AG10803 (cell line): ENCODE measurements around the gene HIRA.

ENCODE experiments used
- DNase-seq: peaks from one replicate; pipeline ENCODE4 v3.0.0; 2010; ENCODE audit warnings: low read depth
- H3K4me3 ChIP-seq: 2 replicates; pipeline ENCODE4 v1.5.1; 2011; ENCODE audit warnings: mild to moderate bottlenecking, low read length, control low read depth
- CTCF ChIP-seq: conservative IDR thresholded peaks from 2 replicates; pipeline ENCODE4 v1.5.1; 2011; ENCODE audit warnings: mild to moderate bottlenecking, low read length, control low read depth, inconsistent platforms

Gene HIRA

GRCh38 chr22:19382240-19382639 is 49.3 kb downstream of the HIRA start:
- TF ChIP-seq CTCF = no peak
- no peak overlapping the region for H3K4me3 ChIP-seq
- no peak for DNase-seq

GRCh38 chr22:19378344-19378674 is 53.2 kb downstream of the HIRA start:
- no peak for TF ChIP-seq CTCF
- no peak for DNase-seq
- H3K4me3 ChIP-seq = no peak overlapping the region

- no peak for TF ChIP-seq CTCF
- no peak for DNase-seq
- no peak overlapping the region for H3K4me3 ChIP-seq
These were observed 53.8 kb downstream of the HIRA start for GRCh38 chr22:19377565-19378343.

- H3K4me3 ChIP-seq = no peak overlapping the region
- DNase-seq = no peak
- TF ChIP-seq CTCF = no peak
These were observed 54.6 kb downstream of the HIRA start for GRCh38 chr22:19376971-19377370.

GRCh38 chr22:19376247-19376646 is 55.3 kb downstream of the HIRA start:
- no peak overlapping the region for H3K4me3 ChIP-seq
- no peak for TF ChIP-seq CTCF
- DNase-seq = no peak

- DNase-seq = no peak
- H3K4me3 ChIP-seq = no peak overlapping the region
These were observed 56.1 kb downstream of the HIRA start for GRCh38 chr22:19375435-19375834.

More at GRCh38 chr22:19375435-19375834, 56.1 kb downstream of the HIRA start:
- TF ChIP-seq CTCF = no peak
